HG03520 (cell line): ENCODE results near the gene TOM1.
"Not testable (repeated sequence)": the region's sequence is repeated elsewhere in the genome, so short reads cannot be mapped to it uniquely, and the experiment has no call there.

Source experiments
- ATAC-seq: cut with Tn5 transposase; IDR thresholded peaks from one replicate; pipeline ENCODE4 v1.9.1; 2021; ENCODE audit warnings: mild to moderate bottlenecking, moderate library complexity; ENCODE audit not compliant: unreplicated experiment

TOM1 gene

GRCh38 chr22:35393116-35394010, 93.7 kb downstream of the TOM1 start:
- ATAC-seq: no peak

- ATAC-seq: no peak
Observed at GRCh38 chr22:35394011-35394312, 94.3 kb downstream of the TOM1 start.

- no peak for ATAC-seq
Observed at GRCh38 chr22:35394810-35395563, 95.3 kb downstream of the TOM1 start.

- not testable (repeated sequence) for ATAC-seq
Observed at GRCh38 chr22:35396622-35397021, 96.9 kb downstream of the TOM1 start.

- ATAC-seq: no peak
Observed at GRCh38 chr22:35397095-35397904, 97.6 kb downstream of the TOM1 start.
